Body of pancreas (tissue), 4 donors: ENCODE results near the gene TRMT1L.

Experiments
- CTCF ChIP-seq, 7 experiments: fragments of 450-650 bp in 4 of 7; fragments of 200-600 bp in 3 of 7; sonication (generic) in 3 of 7; IDR thresholded peaks; one replicate each; pipeline ENCODE4 v1.5.1; 2016 to 2019; ENCODE audit warnings: antibody characterized with exemption in 7 of 7
- POLR2A ChIP-seq, 3 donors: fragments of 450-650 bp; IDR thresholded peaks; one replicate each; pipeline ENCODE4 v1.6.1; 2016; ENCODE audit warnings: antibody characterized with exemption in 3 of 3, mild to moderate bottlenecking in 2 of 3

DNA sequence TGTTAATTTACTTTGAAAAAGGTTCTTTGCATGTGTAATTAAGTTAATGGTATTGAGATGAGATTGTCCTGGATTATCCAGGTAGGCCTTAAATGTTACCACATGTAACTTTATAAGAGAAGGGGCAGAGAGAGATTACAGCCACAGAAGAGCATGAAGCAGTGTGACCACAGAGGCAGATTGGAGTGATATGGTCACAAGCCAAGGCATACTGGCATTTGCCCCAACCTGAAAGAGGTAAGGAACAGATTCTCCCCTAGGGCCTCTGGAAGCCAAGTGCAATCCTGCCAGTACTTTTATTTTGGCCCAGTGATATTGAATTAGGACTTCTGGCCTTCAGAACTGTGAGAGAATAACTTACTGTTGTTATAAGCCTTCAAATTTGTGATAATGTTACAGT is 88.4 kb downstream of the TRMT1L start:
- no peak for TF ChIP-seq CTCF (IDR thresholded peaks at IDR 0.05)
- no peak for TF ChIP-seq POLR2A (IDR thresholded peaks at IDR 0.05)
